ENCODE data around the gene SERPINA12.

DNA sequence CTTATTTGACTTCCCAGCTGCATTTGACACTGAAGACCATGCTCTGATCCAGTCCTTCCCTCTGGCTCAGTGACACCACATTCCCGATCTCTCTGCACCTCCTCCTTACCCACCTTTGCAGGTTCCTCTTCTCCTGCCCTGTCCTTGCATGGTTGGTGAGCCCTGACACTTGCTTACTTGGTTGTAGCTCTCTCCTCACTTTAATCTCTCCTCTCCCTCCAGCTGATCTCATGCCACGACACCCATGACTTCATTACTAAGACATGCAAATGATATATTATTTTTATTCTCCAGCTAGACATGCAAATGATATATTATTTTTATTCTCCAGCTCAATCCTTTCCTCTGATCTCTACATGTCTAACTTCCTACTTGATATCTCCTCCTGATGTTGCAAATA is 33.2 kb downstream of the SERPINA12 start, which contains the start of gene SERPINA9:
- TF ChIP-seq POLR2AphosphoS5 (IDR thresholded peaks at IDR 0.05; ENCODE audit: borderline replicate concordance, low read depth, low read length) (no peak), EZH2 (IDR thresholded peaks at IDR 0.05) (no peak)

Data from SK-N-MC (cell line).